HepG2 (cell line): ENCODE data around the gene DTYMK. TPM values are rescaled to one million over a fixed set of nuclear protein-coding genes. Genes with fewer than 3 reads are reported as not detected.

Experiments
- ARNT ChIP-seq: fragments of 450-650 bp; IDR thresholded peaks from 2 replicates; pipeline ENCODE4 v1.6.1; 2017
- BRF2 ChIP-seq: sonication (generic); formaldehyde crosslinking; IDR thresholded peaks from 2 replicates; pipeline ENCODE4 v1.8.1; 2022; ENCODE audit warnings: mild to moderate bottlenecking, missing genetic modification reagents
- CCDC6 ChIP-seq: sonication (generic); formaldehyde crosslinking; IDR thresholded peaks from 2 replicates; pipeline ENCODE4 v1.8.1; 2022; ENCODE audit warnings: mild to moderate bottlenecking, missing genetic modification reagents, moderate library complexity
- ETV5 ChIP-seq: IDR thresholded peaks from 2 replicates; pipeline ENCODE4 v1.6.1; 2018; ENCODE audit warnings: missing biosample characterization, missing genetic modification reagents, inconsistent platforms, borderline replicate concordance
- FOXC1 ChIP-seq: sonication (generic); formaldehyde crosslinking; IDR thresholded peaks from 2 replicates; pipeline ENCODE4 v1.8.0; 2022; ENCODE audit warnings: mild to moderate bottlenecking, missing genetic modification reagents, borderline replicate concordance
- GABPB1 ChIP-seq: IDR thresholded peaks from 2 replicates; pipeline ENCODE4 v1.6.1; 2016; ENCODE audit warnings: mild to moderate bottlenecking, missing genetic modification reagents, moderate library complexity, missing compliant biosample characterization
- GZF1 ChIP-seq: sonication (generic); formaldehyde crosslinking; IDR thresholded peaks from 2 replicates; pipeline ENCODE4 v1.5.1; 2020; ENCODE audit warnings: mild to moderate bottlenecking, missing genetic modification reagents
- HNF1A ChIP-seq, 2 experiments: sonication (generic) in 1 of 2; formaldehyde crosslinking in 1 of 2; IDR thresholded peaks; 2 replicates each; pipeline versions ENCODE4 v1.4.0 to v1.6.1; 2016 to 2020; ENCODE audit warnings: borderline replicate concordance in 1 of 2, low read depth in 1 of 2, mild to moderate bottlenecking in 1 of 2, missing genetic modification reagents in 1 of 2
- KLF16 ChIP-seq, 2 experiments: sonication (generic) in 1 of 2; formaldehyde crosslinking in 1 of 2; IDR thresholded peaks; 2 replicates each; pipeline versions ENCODE4 v1.6.1 to v1.8.0; 2016 to 2023; ENCODE audit warnings: missing genetic modification reagents in 2 of 2, missing compliant biosample characterization in 1 of 2
- MXI1 ChIP-seq: IDR thresholded peaks from 3 replicates; pipeline ENCODE4 v1.6.1; 2012; ENCODE audit warnings: low read depth, low read length, inconsistent platforms, borderline replicate concordance
- NFKB2 ChIP-seq: sonication (generic); formaldehyde crosslinking; IDR thresholded peaks from 2 replicates; pipeline ENCODE4 v1.4.0; 2020; ENCODE audit warnings: missing genetic modification reagents, borderline replicate concordance
- PHF8 ChIP-seq: sonication (generic); formaldehyde crosslinking; IDR thresholded peaks from 2 replicates; pipeline ENCODE4 v1.5.0; 2020; ENCODE audit warnings: missing genetic modification reagents
- SP1 ChIP-seq, 2 experiments: fragments of 450-650 bp in 1 of 2; sonication (generic) in 1 of 2; formaldehyde crosslinking in 1 of 2; IDR thresholded peaks; 2 replicates each; pipeline versions ENCODE4 v1.4.0 to v1.6.1; 2016 to 2020; ENCODE audit warnings: missing genetic modification reagents in 1 of 2
- SRF ChIP-seq: IDR thresholded peaks from 2 replicates; pipeline ENCODE4 v1.6.1; 2011; ENCODE audit warnings: mild to moderate bottlenecking, low read depth, low read length, moderate library complexity
- ZEB1 ChIP-seq: IDR thresholded peaks from 2 replicates; pipeline ENCODE4 v1.6.1; 2012; ENCODE audit warnings: mild to moderate bottlenecking, low read depth, inconsistent platforms; ENCODE audit not compliant: insufficient replicate concordance
- ZFX ChIP-seq: sonication (generic); formaldehyde crosslinking; IDR thresholded peaks from 2 replicates; pipeline ENCODE4 v1.4.0; 2020; ENCODE audit warnings: mild to moderate bottlenecking, low read depth, missing genetic modification reagents, moderate library complexity
- ZMAT5 ChIP-seq: sonication (generic); formaldehyde crosslinking; IDR thresholded peaks from 2 replicates; pipeline ENCODE4 v1.5.0; 2020; ENCODE audit warnings: mild to moderate bottlenecking, low read depth, missing genetic modification reagents, borderline replicate concordance
- ZNF281 ChIP-seq: sonication (generic); formaldehyde crosslinking; IDR thresholded peaks from 2 replicates; pipeline ENCODE4 v1.4.0; 2020; ENCODE audit warnings: missing genetic modification reagents, borderline replicate concordance
- ZNF484 ChIP-seq: sonication (generic); formaldehyde crosslinking; IDR thresholded peaks from 2 replicates; pipeline ENCODE4 v1.5.1; 2020; ENCODE audit warnings: mild to moderate bottlenecking, low read depth, missing genetic modification reagents, borderline replicate concordance
- ZNF530 ChIP-seq: sonication (generic); formaldehyde crosslinking; IDR thresholded peaks from 2 replicates; pipeline ENCODE4 v1.5.0; 2020; ENCODE audit warnings: low read depth, mild to moderate bottlenecking, missing genetic modification reagents
- ZNF576 ChIP-seq: sonication (generic); formaldehyde crosslinking; IDR thresholded peaks from 2 replicates; pipeline ENCODE4 v1.4.0; 2020; ENCODE audit warnings: mild to moderate bottlenecking, missing genetic modification reagents
- ZNF776 ChIP-seq: sonication (generic); formaldehyde crosslinking; IDR thresholded peaks from 2 replicates; pipeline ENCODE4 v1.4.0; 2020; ENCODE audit warnings: mild to moderate bottlenecking, missing genetic modification reagents
- polyA plus RNA-seq, 8 experiments: library from polyadenylated mRNA; depleted of rRNA in 3 of 8; stranded (reverse) in 7 of 8; unstranded in 1 of 8; fragments of >200 nt; fragmentation: Illumina TruSeq in 4 of 8; extraction: Trizol in 4 of 8; gene quantifications; 2 replicates each; pipeline versions ENCODE4 v1.2.1 to v1.2.3, GENCODE V29; 2011 to 2016; ENCODE audit warnings: low read depth in 4 of 8, missing spikeins in 1 of 8, mixed read lengths in 1 of 8; ENCODE audit not compliant: insufficient read depth in 1 of 8
- total RNA-seq, 5 experiments: library from RNA; depleted of rRNA; stranded (reverse); fragments of >200 nt; fragmentation: Illumina TruSeq; extraction: Trizol; gene quantifications; 2 replicates each; pipeline ENCODE4 v1.2.3, GENCODE V29; 2016; ENCODE audit warnings: low read depth in 1 of 5

DTYMK gene
- total and polyA plus RNA-seq, 2 of the 13 experiments (the other 11 are each of a cell fraction or from before 2014, with no cell fraction given) = 57.5 to 134 TPM

DNA sequence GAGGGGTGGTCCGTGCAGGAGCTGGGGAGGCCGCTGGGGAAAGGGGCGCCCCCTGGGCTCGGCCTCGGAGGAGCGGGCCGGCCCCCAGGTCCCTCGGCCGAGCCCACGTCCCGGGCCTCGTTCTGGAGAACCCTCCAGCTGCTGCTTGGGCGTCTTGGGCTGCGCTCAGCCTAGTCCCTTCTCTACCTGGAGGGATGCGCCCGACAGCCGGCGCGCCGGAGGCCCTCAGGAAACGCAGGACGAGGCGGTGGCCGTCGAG lies 47.5 kb upstream of the DTYMK start (continued):
- TF ChIP-seq HNF1A (IDR thresholded peaks at IDR 0.05; ENCODE audit: low read depth) (no peak), HNF1A (CRISPR knock-in tag; IDR thresholded peaks at IDR 0.05; ENCODE audit: borderline replicate concordance) (no peak), ZNF484 (CRISPR knock-in tag) (0 out of 2 replicates have a peak, but pooled peaks have one; percentile 53), ZFX (CRISPR knock-in tag) (peak; percentile 76), SRF (no peak), ETV5 (CRISPR knock-in tag) (no peak), ZNF530 (CRISPR knock-in tag) (no peak), BRF2 (CRISPR knock-in tag) (no peak), SP1 (IDR thresholded peaks at IDR 0.05) (no peak), SP1 (CRISPR knock-in tag; IDR thresholded peaks at IDR 0.05) (no peak; the same call in 1 of the 2 replicates), NFKB2 (no peak), KLF16 (CRISPR knock-in tag; IDR thresholded peaks at IDR 0.05) (no peak), GABPB1 (CRISPR knock-in tag) (peak; percentile 47; the same call in 1 of the 2 replicates), ZNF281 (CRISPR knock-in tag) (no peak), CCDC6 (CRISPR knock-in tag) (no peak), ARNT (no peak), ZNF776 (peak; percentile 17), PHF8 (peak; percentile 72), GZF1 (CRISPR knock-in tag) (no peak), FOXC1 (CRISPR knock-in tag) (no peak), ZMAT5 (CRISPR knock-in tag) (no peak), MXI1 (0 out of 3 replicates have a peak, but pooled peaks have one; percentile 9), ZEB1 (peak; percentile 22), ZNF576 (CRISPR knock-in tag) (no peak)
